GM23338 (cell line): ENCODE measurements around the gene SVIL. TPM values are rescaled to one million over a fixed set of nuclear protein-coding genes. Genes with fewer than 3 reads are reported as not detected.
A peak's percentile ranks its signal among the peaks of the same experiment; 100 is the strongest.

ENCODE experiments used
- ATAC-seq: fragments of 200-7000 bp; cut with Tn5 transposase; 3 replicates; pipeline ENCODE4 v1.9.1; 2020
- DNase-seq: peaks from one replicate; pipeline ENCODE4 v3.0.0-alpha.2; 2015; ENCODE audit warnings: low spot score
- H2AFZ ChIP-seq: fragments of 200-600 bp; sonication (generic); 2 replicates; pipeline ENCODE4 v1.8.0; 2016; ENCODE audit warnings: antibody characterized with exemption, mild to moderate bottlenecking, moderate library complexity
- H3F3A ChIP-seq: fragments of 200-600 bp; sonication (generic); replicated peaks from 2 replicates; pipeline ENCODE4 v1.8.0; 2017; ENCODE audit warnings: antibody characterized with exemption, mixed run types, low read depth
- H3K27ac ChIP-seq: fragments of 200-600 bp; sonication (generic); 2 replicates; pipeline ENCODE4 v1.6.1; 2016; ENCODE audit warnings: low read depth
- H3K27me3 ChIP-seq: fragments of 200-600 bp; sonication (generic); 2 replicates; pipeline ENCODE4 v1.8.0; 2016; ENCODE audit warnings: mild to moderate bottlenecking, mixed run types, moderate library complexity; ENCODE audit not compliant: insufficient read depth
- H3K36me3 ChIP-seq: fragments of 200-600 bp; sonication (generic); 2 replicates; pipeline ENCODE4 v1.8.0; 2016; ENCODE audit warnings: mild to moderate bottlenecking; ENCODE audit not compliant: insufficient read depth
- H3K4me1 ChIP-seq: fragments of 200-600 bp; sonication (generic); 2 replicates; pipeline ENCODE4 v1.8.0; 2016; ENCODE audit warnings: mild to moderate bottlenecking, moderate library complexity; ENCODE audit not compliant: insufficient read depth
- H3K4me2 ChIP-seq: fragments of 200-600 bp; sonication (generic); 2 replicates; pipeline ENCODE4 v1.7.1; 2017; ENCODE audit warnings: mixed run types
- H3K4me3 ChIP-seq: fragments of 200-600 bp; sonication (generic); 2 replicates; pipeline ENCODE4 v1.6.1; 2016; ENCODE audit warnings: mixed run types
- H3K79me2 ChIP-seq: fragments of 200-600 bp; sonication (generic); replicated peaks from 2 replicates; pipeline ENCODE4 v1.8.0; 2017; ENCODE audit warnings: mild to moderate bottlenecking; ENCODE audit not compliant: insufficient read depth
- H3K9me2 ChIP-seq: fragments of 200-600 bp; sonication (generic); 2 replicates; pipeline ENCODE4 v1.8.0; 2017; ENCODE audit not compliant: insufficient read depth
- H4K20me1 ChIP-seq: fragments of 200-600 bp; sonication (generic); replicated peaks from 2 replicates; pipeline ENCODE4 v1.8.0; 2017; ENCODE audit warnings: mild to moderate bottlenecking; ENCODE audit not compliant: insufficient read depth
- H3K27ac Mint-ChIP-seq: 2 replicates; pipeline ENCODE4 v1.8.0; 2020; ENCODE audit warnings: inconsistent platforms, mild to moderate bottlenecking, moderate library complexity, mixed read lengths
- H3K27me3 Mint-ChIP-seq: 3 replicates; pipeline ENCODE4 v1.8.0; 2022; ENCODE audit warnings: low read depth, mild to moderate bottlenecking, moderate library complexity, mixed read lengths, inconsistent platforms; ENCODE audit not compliant: insufficient read depth, poor library complexity
- H3K36me3 Mint-ChIP-seq: 3 replicates; pipeline ENCODE4 v1.8.0; 2021; ENCODE audit warnings: low read depth, mild to moderate bottlenecking, inconsistent platforms, moderate library complexity, mixed read lengths
- H3K4me1 Mint-ChIP-seq: 3 replicates; pipeline ENCODE4 v1.8.0; 2020; ENCODE audit warnings: mild to moderate bottlenecking, inconsistent platforms, mixed read lengths
- H3K4me3 Mint-ChIP-seq: 3 replicates; pipeline ENCODE4 v1.8.0; 2021; ENCODE audit warnings: moderate library complexity, mild to moderate bottlenecking, inconsistent platforms, mixed read lengths
- H3K9me3 Mint-ChIP-seq: 3 replicates; pipeline ENCODE4 v1.8.0; 2020; ENCODE audit warnings: moderate library complexity, mild to moderate bottlenecking, inconsistent platforms, mixed read lengths
- CTCF ChIP-seq, 2 experiments: fragments of 200-600 bp in 1 of 2; sonication (generic) in 1 of 2; conservative IDR thresholded peaks; 2 replicates each; pipeline versions ENCODE4 v1.5.1 to v1.6.1; 2016 to 2017; ENCODE audit warnings: antibody characterized with exemption in 2 of 2, low read depth in 2 of 2, mild to moderate bottlenecking in 2 of 2, moderate library complexity in 1 of 2
- ETS1 ChIP-seq: IDR thresholded peaks from 2 replicates; pipeline ENCODE4 v1.6.1; 2016; ENCODE audit warnings: antibody characterized with exemption
- EZH2phosphoT487 ChIP-seq: fragments of 200-600 bp; sonication (generic); IDR thresholded peaks from one replicate; pipeline ENCODE4 v1.8.1; 2018; ENCODE audit warnings: antibody characterized with exemption; ENCODE audit not compliant: unreplicated experiment
- NANOG ChIP-seq: IDR thresholded peaks from 2 replicates; pipeline ENCODE4 v1.6.1; 2016; ENCODE audit warnings: antibody characterized with exemption, borderline replicate concordance
- ZNF331 ChIP-seq: fragments of 250-450 bp; sonication (Bioruptor Pico); IDR thresholded peaks from 2 replicates; pipeline ENCODE4 v1.5.0; 2020; ENCODE audit warnings: low read depth, mild to moderate bottlenecking, moderate library complexity
- ZNF462 ChIP-seq: fragments of 250-450 bp; sonication (Bioruptor Pico); IDR thresholded peaks from 2 replicates; pipeline ENCODE4 v1.5.0; 2020; ENCODE audit warnings: mild to moderate bottlenecking, moderate library complexity
- polyA plus RNA-seq: library from polyadenylated mRNA; unstranded; fragments of >200 nt; fragmentation: Nextera tagmentation; extraction: Ambion mirVana; gene quantifications from 2 replicates; pipeline ENCODE4 v1.2.1, GENCODE V29; 2016
- total RNA-seq: library from RNA; depleted of rRNA; stranded (reverse); fragments of >200 nt; shearing (Covaris generic); gene quantifications from 2 replicates; pipeline ENCODE4 v1.2.3, GENCODE V29; 2014

SVIL gene
- total and polyA plus RNA-seq, 2 experiments from 2014 or later, result 8.8 to 34.9 TPM

- TF ChIP-seq ZNF462 (CRISPR knock-in tag), result no peak
- no peak for TF ChIP-seq NANOG
- TF ChIP-seq ETS1, result no peak
- TF ChIP-seq ZNF331 (CRISPR knock-in tag), result no peak
- TF ChIP-seq EZH2phosphoT487, result no peak
Observed at GRCh38 chr10:29608476-29609301, 26.1 kb downstream of the SVIL start (continued).

GRCh38 chr10:29608062-29608461 lies 26.7 kb downstream of the SVIL start:
- H3K4me1 Mint-ChIP-seq, result peaks cover 7% of the 10 kb centered on the region; the same call in 2 of the 3 replicates
- peaks cover 6% of the 10 kb centered on the region for H3K27me3 Mint-ChIP-seq
- no peaks in the 10 kb centered on the region for H3F3A ChIP-seq
- H3K79me2 ChIP-seq, result no peaks in the 10 kb centered on the region
- H3K9me2 ChIP-seq, result no peaks in the 10 kb centered on the region
- H3K27ac ChIP-seq, result no peak overlapping the region
- no peaks in the 10 kb centered on the region for H3K27me3 ChIP-seq
- H3K4me3 Mint-ChIP-seq, result no peak overlapping the region
- DNase-seq (peak; percentile 18), ATAC-seq (peak; percentile 52)
- no peaks in the 10 kb centered on the region for H4K20me1 ChIP-seq
- no peak overlapping the region for H3K4me2 ChIP-seq
- no peak for TF ChIP-seq ZNF331 (CRISPR knock-in tag)
- peak in 1 of 2 experiments; percentile 11; a peak in 1 of 4 replicates for TF ChIP-seq CTCF (conservative IDR thresholded peaks at IDR 0.05; ENCODE audit: low read depth in 2 of 2)
- H3K36me3 Mint-ChIP-seq, result peaks cover 28% of the 10 kb centered on the region
- peaks cover 8% of the 10 kb centered on the region for H3K4me1 ChIP-seq
- H3K27ac Mint-ChIP-seq, result no peak overlapping the region
- no peak overlapping the region for H3K4me3 ChIP-seq
- peaks cover 28% of the 10 kb centered on the region for H3K9me3 Mint-ChIP-seq
- H3K36me3 ChIP-seq, result no peaks in the 10 kb centered on the region
- H2AFZ ChIP-seq, result no peak overlapping the region
